Measurements from ENCODE around the gene SLC2A8.
A peak's percentile ranks its signal among the peaks of the same experiment; 100 is the strongest.

SLC2A8 gene

GRCh38 chr9:127444283-127444920 lies 47.4 kb downstream of the SLC2A8 start:
- DNase-seq = no peak

GRCh38 chr9:127444921-127445850 lies 48.2 kb downstream of the SLC2A8 start:
- no peak for DNase-seq

- no peak for DNase-seq
Measured at GRCh38 chr9:127445851-127446712, 49.1 kb downstream of the SLC2A8 start.

- DNase-seq = no peak
Measured at GRCh38 chr9:127446713-127447415, 49.9 kb downstream of the SLC2A8 start.

DNA sequence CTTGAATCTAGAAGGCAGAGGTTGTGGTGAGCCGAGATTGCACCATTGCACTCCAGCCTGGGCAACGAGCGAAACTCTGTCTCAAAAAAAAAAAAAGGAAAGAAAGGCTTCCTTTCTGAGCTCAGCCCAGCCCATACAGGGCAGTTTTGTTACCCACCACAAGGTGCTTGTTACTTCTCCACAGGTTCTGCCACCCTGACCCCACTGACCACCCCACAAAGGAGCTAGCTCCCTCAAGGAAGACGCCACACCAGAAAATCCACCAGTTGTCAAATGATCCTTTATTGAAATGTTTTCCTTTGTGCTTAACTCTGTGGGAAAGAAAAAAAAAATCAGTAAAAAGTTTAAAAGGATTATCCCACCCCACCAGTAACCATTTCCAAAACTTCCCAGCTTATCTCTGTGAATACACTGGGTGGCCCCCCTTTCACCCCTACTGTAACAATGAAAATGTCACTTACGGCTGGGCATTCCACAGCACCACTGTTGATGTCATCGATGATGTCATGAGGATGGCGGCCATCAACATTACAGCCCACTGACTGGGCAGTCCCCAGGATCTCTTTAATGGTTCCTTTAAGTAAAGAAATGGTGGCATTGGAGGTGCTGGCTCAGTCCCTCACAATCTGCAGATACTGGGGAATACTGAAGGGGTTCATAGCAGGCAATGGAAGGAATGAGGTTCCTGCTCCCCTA lies 50.6 kb downstream of the SLC2A8 start:
- no peak for DNase-seq

GRCh38 chr9:127448112-127448805 lies 51.3 kb downstream of the SLC2A8 start:
- no peak for DNase-seq

DNA sequence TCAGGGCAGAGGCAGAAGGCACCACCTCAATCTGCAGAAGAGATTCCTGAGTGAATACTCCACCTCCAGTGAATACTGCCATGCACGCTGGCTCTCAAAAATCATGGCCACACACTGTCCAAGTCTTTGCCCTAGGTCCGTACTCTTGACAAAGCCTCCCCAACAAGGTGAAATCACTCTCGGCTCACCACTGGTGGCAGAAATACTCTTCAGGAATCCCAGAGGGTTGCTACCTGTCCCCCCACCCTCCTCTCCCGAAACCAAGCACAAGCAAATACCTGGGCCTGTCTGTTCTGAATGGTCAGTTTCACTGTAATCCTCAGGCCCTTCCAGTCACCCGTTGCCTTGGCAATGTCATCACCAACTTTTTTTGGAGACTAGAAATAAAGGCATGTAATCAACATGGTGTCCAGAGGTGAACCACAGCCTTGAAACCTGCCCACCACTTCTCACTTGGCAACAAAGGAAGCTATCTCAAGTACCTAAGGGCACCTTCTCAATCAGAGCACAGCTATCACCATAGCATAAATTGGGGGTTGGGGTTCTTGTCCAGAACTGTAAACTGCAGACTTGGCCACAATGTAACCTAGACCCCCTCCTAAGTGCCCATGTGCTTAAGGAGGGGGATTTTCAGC lies 52.5 kb downstream of the SLC2A8 start:
- DNase-seq = no peak

GRCh38 chr9:127450243-127450760 lies 53.3 kb downstream of the SLC2A8 start:
- no peak for DNase-seq

GRCh38 chr9:127450830-127451607 lies 54.0 kb downstream of the SLC2A8 start, which contains the start of the genes LRSAM1 and RPL12:
TSS of gene LRSAM1 (plus strand) at chr9:127451510. CDS start at chr9:127454528, 3,018 bp downstream.
TSS of gene RPL12 (minus strand) at chr9:127451406. CDS start at chr9:127451317, 89 bp downstream.
- peak; percentile 99 for DNase-seq

DNA sequence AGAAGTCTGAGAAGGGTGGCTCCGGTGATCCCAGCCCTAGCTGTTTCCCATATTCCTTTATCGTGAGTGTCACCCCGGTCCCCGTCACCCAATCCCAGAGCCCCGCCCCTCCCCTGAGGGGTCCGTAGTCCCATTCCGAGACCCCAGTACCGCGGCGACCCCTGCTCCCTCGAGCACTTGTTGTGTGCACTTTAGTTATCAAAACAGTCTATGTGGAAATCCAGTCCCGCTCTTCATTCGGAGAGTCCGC lies 54.6 kb downstream of the SLC2A8 start:
- DNase-seq = no peak

DNA sequence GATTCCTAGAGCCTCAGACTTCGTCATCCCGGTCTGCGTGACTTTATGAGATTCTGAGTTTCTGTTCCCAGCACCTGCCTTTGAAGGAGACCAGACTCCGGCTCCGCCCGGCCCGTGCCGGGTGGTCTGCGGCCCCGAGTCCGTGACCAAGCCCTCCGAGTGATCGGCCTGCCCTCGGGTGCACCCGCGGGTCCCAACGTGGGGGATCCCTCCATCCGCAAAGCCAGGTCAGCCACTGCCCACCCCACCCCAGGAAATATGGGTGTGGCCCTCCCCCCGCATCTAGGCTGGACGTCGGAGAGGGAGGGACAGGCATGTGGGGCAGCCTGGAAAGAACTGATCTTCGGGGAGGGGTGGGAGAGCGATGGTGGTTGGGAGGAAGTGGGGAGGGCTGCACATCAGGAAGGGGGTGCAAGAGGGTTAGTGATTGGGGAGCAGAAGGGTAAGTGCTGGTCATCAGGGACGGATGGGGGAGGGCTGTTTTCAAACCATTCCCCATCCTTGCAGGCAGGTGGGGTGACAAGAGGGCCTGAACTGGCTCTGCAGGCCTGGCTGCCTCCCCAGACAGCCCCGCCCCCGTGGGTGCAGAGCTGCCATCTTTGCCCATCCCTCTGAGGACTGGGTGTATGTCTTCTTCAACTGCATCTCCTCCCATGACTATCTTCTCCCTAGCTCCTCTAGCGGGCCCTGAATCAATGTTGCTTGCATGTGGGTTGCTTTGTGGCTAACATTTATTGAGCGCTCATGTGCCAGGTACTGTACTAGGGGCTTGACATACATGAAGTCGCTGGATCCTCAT lies 55.1 kb downstream of the SLC2A8 start:
- peak; percentile 54 for DNase-seq

- no peak for DNase-seq
Measured at GRCh38 chr9:127452691-127453090, 55.7 kb downstream of the SLC2A8 start.

DNA sequence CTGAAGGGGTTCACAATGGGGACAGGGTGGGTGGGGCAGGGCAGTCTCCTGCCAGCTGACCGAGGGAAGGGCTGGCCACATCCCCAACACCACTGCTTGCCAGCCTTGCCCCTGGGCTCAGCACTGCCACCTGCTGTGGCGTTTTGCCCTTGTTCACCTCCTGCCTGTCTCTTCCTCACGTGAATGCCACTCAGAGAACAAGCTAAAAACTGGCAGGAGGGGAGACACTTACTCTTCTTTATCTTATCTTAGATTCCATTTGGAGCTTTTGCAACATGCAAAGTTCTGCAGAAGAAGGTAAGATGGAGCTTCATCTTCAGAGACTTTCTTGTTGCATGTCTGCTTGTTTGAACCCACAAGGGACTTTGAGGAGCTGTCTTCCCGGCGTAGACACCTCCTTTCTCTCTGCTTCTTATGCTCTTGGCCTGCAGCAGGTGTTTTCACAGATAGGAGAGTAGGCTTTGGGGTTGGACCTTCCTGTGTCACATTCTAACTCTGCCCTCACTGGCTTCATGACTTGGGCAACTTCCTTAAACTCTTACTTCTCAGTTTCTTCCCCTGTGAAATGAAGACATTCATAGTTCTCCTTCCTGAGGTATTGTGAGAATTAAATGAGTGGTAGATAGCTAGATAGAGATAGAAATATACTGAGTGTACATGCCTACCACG lies 58.5 kb downstream of the SLC2A8 start:
- peak; percentile 34 for DNase-seq

DNA sequence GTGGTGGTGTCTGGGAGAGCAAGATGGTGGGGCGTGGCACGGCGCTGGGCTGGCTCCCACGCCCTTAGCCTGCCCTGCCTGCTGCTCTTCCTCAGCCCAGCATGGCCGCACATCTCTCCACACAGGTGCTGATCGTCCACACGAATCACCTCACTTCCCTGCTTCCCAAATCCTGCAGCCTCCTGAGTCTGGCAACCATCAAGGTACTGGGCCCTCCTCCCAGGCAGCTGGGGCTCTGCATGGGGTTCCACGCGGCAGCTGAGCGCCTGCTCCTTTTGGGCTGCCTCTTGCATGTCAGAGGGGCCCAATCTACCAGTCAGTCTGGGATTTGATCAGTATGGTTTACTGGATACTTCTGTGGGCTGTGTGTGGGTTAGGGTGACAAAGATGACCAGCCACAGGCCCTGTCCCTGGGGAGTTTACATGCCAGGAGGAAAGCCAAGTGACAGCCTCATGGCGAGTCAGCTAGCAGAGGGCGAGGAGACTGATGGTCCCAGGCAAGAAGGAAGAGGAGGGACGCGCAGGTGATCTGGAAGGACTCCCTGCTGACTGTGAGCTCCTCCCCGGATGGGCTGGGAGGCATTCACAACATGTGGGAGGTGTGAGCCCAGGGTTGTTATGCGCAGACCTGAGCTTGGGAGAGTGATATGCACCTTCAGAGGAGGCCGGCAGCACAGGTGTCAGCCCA lies 60.4 kb downstream of the SLC2A8 start:
- DNase-seq = no peak
